ENCODE data around the gene PGPEP1. TPM values are rescaled to one million over a fixed set of nuclear protein-coding genes. Genes with fewer than 3 reads are reported as not detected.

PGPEP1 gene
- total RNA-seq, 4 donors from 2014 or later: 21.2 to 67.9 (median 38.1) TPM

GRCh38 chr19:18297308-18297707 lies 43.1 kb upstream of the PGPEP1 start:
- H3K36me3 ChIP-seq: no peaks in the 10 kb centered on the region
- H3K4me3 ChIP-seq: no peak overlapping the region
- intact Hi-C loops (cut with DNase I; ENCODE audit: low total_unique reads): no loop called here
- H3K4me1 ChIP-seq: peaks cover 0 to 15% of the 10 kb centered on the region in 2 donors
- TF ChIP-seq, protein P1, sequence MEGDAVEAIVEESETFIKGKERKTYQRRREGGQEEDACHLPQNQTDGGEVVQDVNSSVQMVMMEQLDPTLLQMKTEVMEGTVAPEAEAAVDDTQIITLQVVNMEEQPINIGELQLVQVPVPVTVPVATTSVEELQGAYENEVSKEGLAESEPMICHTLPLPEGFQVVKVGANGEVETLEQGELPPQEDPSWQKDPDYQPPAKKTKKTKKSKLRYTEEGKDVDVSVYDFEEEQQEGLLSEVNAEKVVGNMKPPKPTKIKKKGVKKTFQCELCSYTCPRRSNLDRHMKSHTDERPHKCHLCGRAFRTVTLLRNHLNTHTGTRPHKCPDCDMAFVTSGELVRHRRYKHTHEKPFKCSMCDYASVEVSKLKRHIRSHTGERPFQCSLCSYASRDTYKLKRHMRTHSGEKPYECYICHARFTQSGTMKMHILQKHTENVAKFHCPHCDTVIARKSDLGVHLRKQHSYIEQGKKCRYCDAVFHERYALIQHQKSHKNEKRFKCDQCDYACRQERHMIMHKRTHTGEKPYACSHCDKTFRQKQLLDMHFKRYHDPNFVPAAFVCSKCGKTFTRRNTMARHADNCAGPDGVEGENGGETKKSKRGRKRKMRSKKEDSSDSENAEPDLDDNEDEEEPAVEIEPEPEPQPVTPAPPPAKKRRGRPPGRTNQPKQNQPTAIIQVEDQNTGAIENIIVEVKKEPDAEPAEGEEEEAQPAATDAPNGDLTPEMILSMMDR (IDR thresholded peaks at IDR 0.05): no peak
- no peak for TF ChIP-seq POLR2A (IDR thresholded peaks at IDR 0.05)
- peak overlapping the region in 1 of 2 donors; percentile 25 for H3K27ac ChIP-seq
- H3K27me3 ChIP-seq: no peaks in the 10 kb centered on the region
- no peaks in the 10 kb centered on the region for H3K9me3 ChIP-seq
- DNase-seq: peak; percentile 49 to 53

GRCh38 chr19:18298601-18299000 lies 41.8 kb upstream of the PGPEP1 start:
- intact Hi-C loops (cut with DNase I; ENCODE audit: low total_unique reads): no loop called here
- H3K36me3 ChIP-seq: no peaks in the 10 kb centered on the region
- no peaks in the 10 kb centered on the region for H3K9me3 ChIP-seq
- TF ChIP-seq POLR2A (IDR thresholded peaks at IDR 0.05): no peak
- TF ChIP-seq, protein P1 (IDR thresholded peaks at IDR 0.05): no peak
- peaks cover under 1 to 26% of the 10 kb centered on the region in 2 donors for H3K4me1 ChIP-seq
- no peak for DNase-seq
- H3K27ac ChIP-seq: no peak overlapping the region
- H3K27me3 ChIP-seq: no peaks in the 10 kb centered on the region
- no peak overlapping the region for H3K4me3 ChIP-seq

DNA sequence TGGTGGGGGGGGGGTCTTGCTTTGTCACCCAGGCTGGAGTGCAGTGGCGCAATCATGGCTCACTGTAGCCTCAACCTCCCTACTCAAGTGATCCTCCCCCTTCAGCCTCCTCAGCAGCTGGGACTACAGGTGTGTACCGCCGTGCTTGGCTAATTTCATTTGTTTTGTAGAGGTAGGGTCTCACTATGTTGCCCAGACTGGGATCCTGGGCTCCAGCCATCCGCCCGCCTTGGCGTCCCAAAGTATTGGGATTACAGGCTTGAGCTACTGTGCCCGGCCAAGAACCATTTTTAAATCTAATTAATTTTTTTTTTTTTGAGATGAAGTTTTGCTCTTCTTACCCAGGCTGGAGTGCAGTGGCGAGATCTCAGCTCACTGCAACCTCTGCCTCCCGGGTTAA lies 40.7 kb upstream of the PGPEP1 start:
- DNase-seq: no peak
- Histone ChIP-seq H3K36me3 (no peaks in the 10 kb centered on the region), H3K4me3 (no peak overlapping the region), H3K27ac (peak overlapping the region in 1 of 2 donors; percentile 100), H3K4me1 (peaks cover 5 to 32% of the 10 kb centered on the region in 2 donors), H3K9me3 (no peaks in the 10 kb centered on the region), H3K27me3 (no peaks in the 10 kb centered on the region)
- intact Hi-C loops (cut with DNase I; ENCODE audit: low total_unique reads): no loop called here
- no peak for TF ChIP-seq POLR2A (IDR thresholded peaks at IDR 0.05)
- TF ChIP-seq, protein P1 (IDR thresholded peaks at IDR 0.05): no peak

GRCh38 chr19:18300930-18301717 lies 39.3 kb upstream of the PGPEP1 start:
- H3K4me3 ChIP-seq: no peak overlapping the region
- no peaks in the 10 kb centered on the region for H3K36me3 ChIP-seq
- peaks cover 5 to 32% of the 10 kb centered on the region in 2 donors for H3K4me1 ChIP-seq
- H3K27ac ChIP-seq: peak overlapping the region; percentile 100
- no peaks in the 10 kb centered on the region for H3K27me3 ChIP-seq
- TF ChIP-seq, protein P1 (IDR thresholded peaks at IDR 0.05): no peak
- TF ChIP-seq POLR2A (IDR thresholded peaks at IDR 0.05): peak in 1 of 2 donors; percentile 24
- H3K9me3 ChIP-seq: no peaks in the 10 kb centered on the region
- intact Hi-C loops (cut with DNase I; ENCODE audit: low total_unique reads): no loop called here
- DNase-seq: peak; percentile 83 to 85

GRCh38 chr19:18301718-18302111 lies 38.7 kb upstream of the PGPEP1 start:
- peaks cover 5 to 37% of the 10 kb centered on the region in 2 donors for H3K4me1 ChIP-seq
- H3K27me3 ChIP-seq: no peaks in the 10 kb centered on the region
- peak overlapping the region; percentile 100 for H3K27ac ChIP-seq
- DNase-seq: peak in 1 of 2 donors; percentile 16
- H3K4me3 ChIP-seq: no peak overlapping the region
- H3K36me3 ChIP-seq: no peaks in the 10 kb centered on the region
- intact Hi-C loops (cut with DNase I; ENCODE audit: low total_unique reads): no loop called here
- TF ChIP-seq, protein P1 (IDR thresholded peaks at IDR 0.05): no peak
- TF ChIP-seq POLR2A (IDR thresholded peaks at IDR 0.05): no peak
- no peaks in the 10 kb centered on the region for H3K9me3 ChIP-seq
